ENCODE data around the gene SAP30BP.
"Not testable (repeated sequence)": the region's sequence is repeated elsewhere in the genome, so short reads cannot be mapped to it uniquely, and the experiment has no call there.

Gene SAP30BP

GRCh38 chr17:75632863-75633485 is 34.2 kb upstream of the SAP30BP start, which contains the start of gene SMIM5:
TSS of gene SMIM5 (plus strand) at chr17:75633434. CDS start at chr17:75640202, 6,768 bp downstream.
- H3K4me3 ChIP-seq (ENCODE audit: low read length), result no peak within 1 kb of the TSS
- peak; percentile 59 for DNase-seq (ENCODE audit: low read depth, low spot score)

GRCh38 chr17:75633486-75634375 is 33.4 kb upstream of the SAP30BP start:
- H3K4me3 ChIP-seq (ENCODE audit: low read length), result no peak overlapping the region
- DNase-seq (ENCODE audit: low read depth, low spot score), result peak; percentile 30

GRCh38 chr17:75634376-75634740 is 32.8 kb upstream of the SAP30BP start:
- no peak overlapping the region for H3K4me3 ChIP-seq (ENCODE audit: low read length)
- no peak for DNase-seq (ENCODE audit: low read depth, low spot score)

- no peak overlapping the region for H3K4me3 ChIP-seq (ENCODE audit: low read length)
- DNase-seq (ENCODE audit: low read depth, low spot score), result no peak
Measured at GRCh38 chr17:75634754-75635609, 32.2 kb upstream of the SAP30BP start.

- no peak for DNase-seq (ENCODE audit: low read depth, low spot score)
- no peak overlapping the region for H3K4me3 ChIP-seq (ENCODE audit: low read length)
Measured at GRCh38 chr17:75635610-75636202, 31.4 kb upstream of the SAP30BP start.

- H3K4me3 ChIP-seq (ENCODE audit: low read length), result no peak overlapping the region
- DNase-seq (ENCODE audit: low read depth, low spot score), result no peak
Measured at GRCh38 chr17:75636381-75637142, 30.6 kb upstream of the SAP30BP start.

GRCh38 chr17:75637143-75637538 is 30.0 kb upstream of the SAP30BP start:
- H3K4me3 ChIP-seq (ENCODE audit: low read length), result no peak overlapping the region
- no peak for DNase-seq (ENCODE audit: low read depth, low spot score)

- DNase-seq (ENCODE audit: low read depth, low spot score), result no peak
- no peak overlapping the region for H3K4me3 ChIP-seq (ENCODE audit: low read length)
Measured at GRCh38 chr17:75637551-75637950, 29.6 kb upstream of the SAP30BP start.

GRCh38 chr17:75638039-75638438 is 29.1 kb upstream of the SAP30BP start:
- not testable (repeated sequence) for H3K4me3 ChIP-seq (ENCODE audit: low read length); DNase-seq (ENCODE audit: low read depth, low spot score)

GRCh38 chr17:75638893-75639292 is 28.2 kb upstream of the SAP30BP start:
- no peak for DNase-seq (ENCODE audit: low read depth, low spot score)
- H3K4me3 ChIP-seq (ENCODE audit: low read length), result no peak overlapping the region

GRCh38 chr17:75639327-75639726 is 27.8 kb upstream of the SAP30BP start:
- no peak overlapping the region for H3K4me3 ChIP-seq (ENCODE audit: low read length)
- no peak for DNase-seq (ENCODE audit: low read depth, low spot score)

- H3K4me3 ChIP-seq (ENCODE audit: low read length), result no peak overlapping the region
- no peak for DNase-seq (ENCODE audit: low read depth, low spot score)
Measured at GRCh38 chr17:75639771-75640555, 27.2 kb upstream of the SAP30BP start.

GRCh38 chr17:75640556-75641119 is 26.5 kb upstream of the SAP30BP start:
- DNase-seq (ENCODE audit: low read depth, low spot score), result no peak
- no peak overlapping the region for H3K4me3 ChIP-seq (ENCODE audit: low read length)

- no peak overlapping the region for H3K4me3 ChIP-seq (ENCODE audit: low read length)
- no peak for DNase-seq (ENCODE audit: low read depth, low spot score)
Measured at GRCh38 chr17:75641343-75641742, 25.8 kb upstream of the SAP30BP start.

GRCh38 chr17:75642182-75642783 is 24.9 kb upstream of the SAP30BP start:
- no peak overlapping the region for H3K4me3 ChIP-seq (ENCODE audit: low read length)
- DNase-seq (ENCODE audit: low read depth, low spot score), result no peak

GRCh38 chr17:75642784-75643642 is 24.1 kb upstream of the SAP30BP start:
- H3K4me3 ChIP-seq (ENCODE audit: low read length), result no peak overlapping the region
- DNase-seq (ENCODE audit: low read depth, low spot score), result no peak

Measured in Jurkat, Clone E6-1 (cell line).